Measurements from ENCODE around the gene SMIM29. TPM values are rescaled to one million over a fixed set of nuclear protein-coding genes. Genes with fewer than 3 reads are reported as not detected.

SMIM29 gene
- total and polyA plus RNA-seq, 10 of the 15 experiments (the other 5 are each of a cell fraction or from before 2014, with no cell fraction given), result 7.1 to 30.0 (median 16.2) TPM

DNA sequence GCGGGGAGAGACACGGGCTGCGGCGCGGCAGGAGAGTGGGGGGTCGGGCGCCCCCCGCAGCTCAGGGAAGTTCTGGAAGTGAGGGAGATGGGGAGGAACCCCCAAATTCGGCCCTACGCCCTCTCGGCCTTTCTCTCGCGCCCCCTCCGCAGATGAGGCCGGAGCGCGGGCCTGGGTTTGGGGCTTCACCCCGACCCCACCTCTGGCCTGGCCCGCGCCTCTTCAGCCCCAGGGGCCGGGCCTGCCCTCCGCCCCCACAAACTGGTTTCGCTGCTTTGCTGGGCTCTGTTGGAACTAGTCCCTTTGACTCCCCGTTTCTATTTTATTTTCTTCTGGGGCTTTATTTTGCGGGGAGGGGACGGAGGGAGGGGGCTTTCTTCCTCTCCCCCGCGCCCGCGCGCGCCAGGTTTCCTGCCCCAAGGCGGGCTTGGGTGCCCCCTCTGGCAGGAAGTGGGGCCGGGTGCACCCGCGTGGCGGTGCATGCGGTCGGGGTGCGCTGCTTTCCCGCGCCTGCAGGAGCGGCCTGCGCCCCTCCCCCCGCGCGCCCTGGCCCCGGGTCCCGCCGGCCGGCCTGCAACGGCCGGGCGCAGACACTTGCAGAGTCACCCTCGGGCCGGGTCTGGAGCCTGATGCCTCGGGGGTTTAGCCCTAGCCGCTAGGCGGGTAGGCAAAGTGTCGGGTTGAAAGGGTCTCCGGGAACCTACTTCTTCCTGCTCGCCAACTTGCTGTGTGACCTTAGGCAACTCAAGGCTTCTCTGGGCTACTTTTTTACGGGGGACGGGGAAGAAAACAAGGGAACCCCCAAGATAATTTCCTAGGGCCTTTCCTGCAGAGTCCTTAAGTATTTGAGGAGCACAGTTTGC lies 10.9 kb downstream of the SMIM29 start (continued):
- TF ChIP-seq CEBPZ (IDR thresholded peaks at IDR 0.05; ENCODE audit: low read depth, low read length), result no peak
- TF ChIP-seq, protein P1, sequence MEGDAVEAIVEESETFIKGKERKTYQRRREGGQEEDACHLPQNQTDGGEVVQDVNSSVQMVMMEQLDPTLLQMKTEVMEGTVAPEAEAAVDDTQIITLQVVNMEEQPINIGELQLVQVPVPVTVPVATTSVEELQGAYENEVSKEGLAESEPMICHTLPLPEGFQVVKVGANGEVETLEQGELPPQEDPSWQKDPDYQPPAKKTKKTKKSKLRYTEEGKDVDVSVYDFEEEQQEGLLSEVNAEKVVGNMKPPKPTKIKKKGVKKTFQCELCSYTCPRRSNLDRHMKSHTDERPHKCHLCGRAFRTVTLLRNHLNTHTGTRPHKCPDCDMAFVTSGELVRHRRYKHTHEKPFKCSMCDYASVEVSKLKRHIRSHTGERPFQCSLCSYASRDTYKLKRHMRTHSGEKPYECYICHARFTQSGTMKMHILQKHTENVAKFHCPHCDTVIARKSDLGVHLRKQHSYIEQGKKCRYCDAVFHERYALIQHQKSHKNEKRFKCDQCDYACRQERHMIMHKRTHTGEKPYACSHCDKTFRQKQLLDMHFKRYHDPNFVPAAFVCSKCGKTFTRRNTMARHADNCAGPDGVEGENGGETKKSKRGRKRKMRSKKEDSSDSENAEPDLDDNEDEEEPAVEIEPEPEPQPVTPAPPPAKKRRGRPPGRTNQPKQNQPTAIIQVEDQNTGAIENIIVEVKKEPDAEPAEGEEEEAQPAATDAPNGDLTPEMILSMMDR (IDR thresholded peaks at IDR 0.05 in 2 of 3, conservative IDR thresholded peaks at IDR 0.05 in 1 of 3; ENCODE audit: control insufficient read depth in 2 of 3, extremely low read depth in 1 of 3, insufficient read depth in 1 of 3, low read depth in 3 of 3, low read length in 3 of 3), result peak in 2 of 3 experiments; percentile 33 to 39; a peak in 3 of 6 replicates
- peak; percentile 88 for TF ChIP-seq MAX (IDR thresholded peaks at IDR 0.05; ENCODE audit: low read depth, low read length)
- TF ChIP-seq ZNF217 (IDR thresholded peaks at IDR 0.05), result 0 out of 2 replicates have a peak, but pooled peaks have one; percentile 30
- TF ChIP-seq E2F4 (IDR thresholded peaks at IDR 0.05; ENCODE audit: low read depth, low read length), result 0 out of 2 replicates have a peak, but pooled peaks have one; percentile 36
- TF ChIP-seq, protein P2, sequence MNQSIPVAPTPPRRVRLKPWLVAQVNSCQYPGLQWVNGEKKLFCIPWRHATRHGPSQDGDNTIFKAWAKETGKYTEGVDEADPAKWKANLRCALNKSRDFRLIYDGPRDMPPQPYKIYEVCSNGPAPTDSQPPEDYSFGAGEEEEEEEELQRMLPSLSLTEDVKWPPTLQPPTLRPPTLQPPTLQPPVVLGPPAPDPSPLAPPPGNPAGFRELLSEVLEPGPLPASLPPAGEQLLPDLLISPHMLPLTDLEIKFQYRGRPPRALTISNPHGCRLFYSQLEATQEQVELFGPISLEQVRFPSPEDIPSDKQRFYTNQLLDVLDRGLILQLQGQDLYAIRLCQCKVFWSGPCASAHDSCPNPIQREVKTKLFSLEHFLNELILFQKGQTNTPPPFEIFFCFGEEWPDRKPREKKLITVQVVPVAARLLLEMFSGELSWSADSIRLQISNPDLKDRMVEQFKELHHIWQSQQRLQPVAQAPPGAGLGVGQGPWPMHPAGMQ (IDR thresholded peaks at IDR 0.05; ENCODE audit: borderline replicate concordance), result 0 out of 2 replicates have a peak, but pooled peaks have one; percentile 7
- peak; percentile 87 for TF ChIP-seq MYC (IDR thresholded peaks at IDR 0.05; ENCODE audit: insufficient read depth, insufficient read length, insufficient replicate concordance, low read length, severe bottlenecking)
- TF ChIP-seq CHD1 (IDR thresholded peaks at IDR 0.05; ENCODE audit: low read depth, low read length), result peak; percentile 65; the same call in 1 of the 2 replicates
- TF ChIP-seq SMARCA5 (IDR thresholded peaks at IDR 0.05), result peak; percentile 77
- peak; percentile 66 for TF ChIP-seq POLR2A (IDR thresholded peaks at IDR 0.05; ENCODE audit: low read depth, low read length)
- peak; percentile 69; the same call in 1 of the 2 replicates for TF ChIP-seq PAX5 (IDR thresholded peaks at IDR 0.05; ENCODE audit: borderline replicate concordance, low read depth, low read length)
- peak; percentile 73 for TF ChIP-seq RUNX3 (IDR thresholded peaks at IDR 0.05; ENCODE audit: low read length)
- TF ChIP-seq CHD2 (IDR thresholded peaks at IDR 0.05; ENCODE audit: borderline replicate concordance, low read depth, low read length), result peak; percentile 29; the same call in 1 of the 2 replicates
- peak; percentile 45 for TF ChIP-seq ZSCAN29 (IDR thresholded peaks at IDR 0.05)
- TF ChIP-seq ZNF24 (IDR thresholded peaks at IDR 0.05), result 0 out of 2 replicates have a peak, but pooled peaks have one; percentile 26
- no peak for TF ChIP-seq KLF5 (IDR thresholded peaks at IDR 0.05; ENCODE audit: partially characterized antibody)
- TF ChIP-seq FOS (IDR thresholded peaks at IDR 0.05; ENCODE audit: borderline replicate concordance, extremely low read depth, insufficient read length), result no peak
- TF ChIP-seq BACH1 (IDR thresholded peaks at IDR 0.05; ENCODE audit: borderline replicate concordance), result peak; percentile 48; the same call in 1 of the 2 replicates
- peak; percentile 29; the same call in 1 of the 2 replicates for TF ChIP-seq ASH2L (IDR thresholded peaks at IDR 0.05; ENCODE audit: borderline replicate concordance, low read depth)
- peak; percentile 92; the same call in 1 of the 2 replicates for TF ChIP-seq GATAD2B (conservative IDR thresholded peaks at IDR 0.05; ENCODE audit: low read depth)
- no peak for TF ChIP-seq HDAC6 (IDR thresholded peaks at IDR 0.05; ENCODE audit: unreplicated experiment)
- 0 out of 2 replicates have a peak, but pooled peaks have one; percentile 5 for TF ChIP-seq CREB1 (IDR thresholded peaks at IDR 0.05; ENCODE audit: low read depth)
